Measurements from ENCODE around the gene VWCE.

DNA sequence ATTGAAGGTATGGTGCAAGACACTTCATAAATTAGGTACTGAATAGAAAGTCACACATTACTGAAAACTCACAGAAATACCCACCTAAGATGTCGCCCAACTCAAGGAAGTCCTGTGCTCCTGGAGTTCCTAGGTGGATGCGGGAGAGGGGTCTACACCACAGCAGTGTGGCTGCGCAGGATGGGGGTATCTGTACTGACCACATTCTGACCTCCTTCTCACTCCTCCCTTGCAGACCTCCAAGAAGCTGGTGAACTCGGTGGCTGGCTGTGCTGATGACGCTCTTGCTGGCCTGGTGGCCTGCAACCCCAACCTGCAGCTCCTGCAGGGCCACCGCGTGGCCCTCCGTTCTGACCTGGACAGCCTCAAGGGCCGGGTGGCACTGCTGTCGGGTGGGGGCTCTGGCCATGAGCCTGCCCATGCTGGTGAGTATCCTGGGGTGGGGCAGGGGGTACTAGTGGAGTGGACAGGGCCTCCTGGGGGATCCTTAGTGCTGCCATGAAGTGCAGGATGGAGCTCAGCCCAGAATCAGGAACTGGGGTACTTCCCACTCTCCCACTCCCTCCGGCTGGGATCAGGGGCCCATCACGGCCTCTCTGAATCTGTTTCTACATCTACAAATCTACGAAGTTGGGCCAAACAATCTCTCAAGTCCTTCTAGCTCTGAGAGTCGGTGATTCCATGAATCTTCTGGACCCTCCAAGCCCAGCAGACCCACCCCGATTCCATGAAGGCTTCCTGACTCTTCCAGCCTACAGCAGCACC, 42.8 kb upstream of the VWCE start:
- TF ChIP-seq, protein P1, sequence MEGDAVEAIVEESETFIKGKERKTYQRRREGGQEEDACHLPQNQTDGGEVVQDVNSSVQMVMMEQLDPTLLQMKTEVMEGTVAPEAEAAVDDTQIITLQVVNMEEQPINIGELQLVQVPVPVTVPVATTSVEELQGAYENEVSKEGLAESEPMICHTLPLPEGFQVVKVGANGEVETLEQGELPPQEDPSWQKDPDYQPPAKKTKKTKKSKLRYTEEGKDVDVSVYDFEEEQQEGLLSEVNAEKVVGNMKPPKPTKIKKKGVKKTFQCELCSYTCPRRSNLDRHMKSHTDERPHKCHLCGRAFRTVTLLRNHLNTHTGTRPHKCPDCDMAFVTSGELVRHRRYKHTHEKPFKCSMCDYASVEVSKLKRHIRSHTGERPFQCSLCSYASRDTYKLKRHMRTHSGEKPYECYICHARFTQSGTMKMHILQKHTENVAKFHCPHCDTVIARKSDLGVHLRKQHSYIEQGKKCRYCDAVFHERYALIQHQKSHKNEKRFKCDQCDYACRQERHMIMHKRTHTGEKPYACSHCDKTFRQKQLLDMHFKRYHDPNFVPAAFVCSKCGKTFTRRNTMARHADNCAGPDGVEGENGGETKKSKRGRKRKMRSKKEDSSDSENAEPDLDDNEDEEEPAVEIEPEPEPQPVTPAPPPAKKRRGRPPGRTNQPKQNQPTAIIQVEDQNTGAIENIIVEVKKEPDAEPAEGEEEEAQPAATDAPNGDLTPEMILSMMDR (IDR thresholded peaks at IDR 0.05) = no peak
- no peak for TF ChIP-seq POLR2AphosphoS5 (IDR thresholded peaks at IDR 0.05)
- no peak for TF ChIP-seq POLR2A (IDR thresholded peaks at IDR 0.05)
